SK-N-SH treated with all-trans-retinoic acid at 6 μM for 48 hours (cell line): ENCODE results near the gene ILK.

ENCODE experiments used
- PPARA ChIP-seq: fragments of 250-450 bp; sonication (Bioruptor Pico); IDR thresholded peaks from 2 replicates; pipeline ENCODE4 v1.5.0; 2020; ENCODE audit warnings: mild to moderate bottlenecking, borderline replicate concordance
- TF ChIP-seq, protein P1 (sequence below): fragments of 250-450 bp; sonication (Bioruptor Pico); IDR thresholded peaks from 2 replicates; pipeline ENCODE4 v1.5.1; 2020; ENCODE audit warnings: low read depth, mild to moderate bottlenecking, moderate library complexity
- TF ChIP-seq, protein P2 (sequence below): fragments of 250-450 bp; sonication (Bioruptor Pico); IDR thresholded peaks from 2 replicates; pipeline ENCODE4 v1.8.0; 2020; ENCODE audit warnings: mild to moderate bottlenecking, moderate library complexity, borderline replicate concordance

DNA sequence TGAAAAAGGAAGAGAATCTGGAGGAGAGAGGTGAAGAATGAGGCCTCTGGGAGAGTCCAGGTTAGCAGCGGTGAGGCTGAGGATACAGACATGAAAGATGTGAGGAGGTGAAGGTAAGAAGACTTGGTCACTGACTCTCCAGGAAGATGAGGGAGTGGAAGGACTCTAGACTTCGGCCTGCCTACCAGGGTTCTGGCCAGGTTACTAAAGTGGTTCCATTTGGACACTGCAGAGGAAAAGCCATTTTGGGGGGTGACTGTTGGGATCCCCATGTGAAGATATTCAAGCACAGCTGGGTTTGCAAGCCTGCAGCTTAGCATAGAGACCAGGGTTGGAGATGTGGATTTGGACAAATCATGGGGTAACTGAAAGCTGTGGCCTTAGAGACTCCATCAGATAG is 44.3 kb downstream of the ILK start:
- TF ChIP-seq, protein P1, sequence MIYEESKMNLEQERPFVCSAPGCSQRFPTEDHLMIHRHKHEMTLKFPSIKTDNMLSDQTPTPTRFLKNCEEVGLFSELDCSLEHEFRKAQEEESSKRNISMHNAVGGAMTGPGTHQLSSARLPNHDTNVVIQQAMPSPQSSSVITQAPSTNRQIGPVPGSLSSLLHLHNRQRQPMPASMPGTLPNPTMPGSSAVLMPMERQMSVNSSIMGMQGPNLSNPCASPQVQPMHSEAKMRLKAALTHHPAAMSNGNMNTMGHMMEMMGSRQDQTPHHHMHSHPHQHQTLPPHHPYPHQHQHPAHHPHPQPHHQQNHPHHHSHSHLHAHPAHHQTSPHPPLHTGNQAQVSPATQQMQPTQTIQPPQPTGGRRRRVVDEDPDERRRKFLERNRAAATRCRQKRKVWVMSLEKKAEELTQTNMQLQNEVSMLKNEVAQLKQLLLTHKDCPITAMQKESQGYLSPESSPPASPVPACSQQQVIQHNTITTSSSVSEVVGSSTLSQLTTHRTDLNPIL = no peak
- no peak for TF ChIP-seq PPARA (CRISPR knock-in tag)
- TF ChIP-seq, protein P2, sequence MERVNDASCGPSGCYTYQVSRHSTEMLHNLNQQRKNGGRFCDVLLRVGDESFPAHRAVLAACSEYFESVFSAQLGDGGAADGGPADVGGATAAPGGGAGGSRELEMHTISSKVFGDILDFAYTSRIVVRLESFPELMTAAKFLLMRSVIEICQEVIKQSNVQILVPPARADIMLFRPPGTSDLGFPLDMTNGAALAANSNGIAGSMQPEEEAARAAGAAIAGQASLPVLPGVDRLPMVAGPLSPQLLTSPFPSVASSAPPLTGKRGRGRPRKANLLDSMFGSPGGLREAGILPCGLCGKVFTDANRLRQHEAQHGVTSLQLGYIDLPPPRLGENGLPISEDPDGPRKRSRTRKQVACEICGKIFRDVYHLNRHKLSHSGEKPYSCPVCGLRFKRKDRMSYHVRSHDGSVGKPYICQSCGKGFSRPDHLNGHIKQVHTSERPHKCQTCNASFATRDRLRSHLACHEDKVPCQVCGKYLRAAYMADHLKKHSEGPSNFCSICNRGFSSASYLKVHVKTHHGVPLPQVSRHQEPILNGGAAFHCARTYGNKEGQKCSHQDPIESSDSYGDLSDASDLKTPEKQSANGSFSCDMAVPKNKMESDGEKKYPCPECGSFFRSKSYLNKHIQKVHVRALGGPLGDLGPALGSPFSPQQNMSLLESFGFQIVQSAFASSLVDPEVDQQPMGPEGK = no peak
